IPS-20b (cell line): Measurements from ENCODE around the gene NME7.
"Not testable (repeated sequence)": the region's sequence is repeated elsewhere in the genome, so short reads cannot be mapped to it uniquely, and the experiment has no call there.

Experiments
- H3K27ac ChIP-seq: one replicate; pipeline ENCODE4 v1.5.1; 2013; ENCODE audit warnings: low read length
- H3K27me3 ChIP-seq: 2 replicates; pipeline ENCODE4 v1.6.1; 2013; ENCODE audit warnings: mild to moderate bottlenecking, low read length, inconsistent platforms; ENCODE audit not compliant: insufficient read depth
- H3K36me3 ChIP-seq: 2 replicates; pipeline ENCODE4 v1.6.1; 2013; ENCODE audit warnings: low read depth, mild to moderate bottlenecking, inconsistent platforms, low read length, moderate library complexity; ENCODE audit not compliant: insufficient read depth
- H3K4me1 ChIP-seq: 2 replicates; pipeline ENCODE4 v1.6.1; 2013; ENCODE audit warnings: mild to moderate bottlenecking, control low read depth, inconsistent platforms, low read length, moderate library complexity; ENCODE audit not compliant: insufficient read depth
- H3K4me3 ChIP-seq: 2 replicates; pipeline ENCODE4 v1.5.1; 2013; ENCODE audit warnings: mild to moderate bottlenecking, low read length, inconsistent platforms
- H3K9ac ChIP-seq: 2 replicates; pipeline ENCODE4 v1.6.1; 2013; ENCODE audit warnings: low read depth, mild to moderate bottlenecking, inconsistent platforms, low read length, moderate library complexity
- H3K9me3 ChIP-seq: 2 replicates; pipeline ENCODE4 v1.6.1; 2013; ENCODE audit warnings: mild to moderate bottlenecking, low read depth, low read length, inconsistent platforms; ENCODE audit not compliant: insufficient read depth

NME7 gene

GRCh38 chr1:169179431-169179830 lies 188.2 kb downstream of the NME7 start:
- H3K4me3 ChIP-seq, H3K4me1 ChIP-seq, H3K27me3 ChIP-seq, H3K36me3 ChIP-seq, H3K9me3 ChIP-seq, H3K27ac ChIP-seq, H3K9ac ChIP-seq: not testable (repeated sequence)

DNA sequence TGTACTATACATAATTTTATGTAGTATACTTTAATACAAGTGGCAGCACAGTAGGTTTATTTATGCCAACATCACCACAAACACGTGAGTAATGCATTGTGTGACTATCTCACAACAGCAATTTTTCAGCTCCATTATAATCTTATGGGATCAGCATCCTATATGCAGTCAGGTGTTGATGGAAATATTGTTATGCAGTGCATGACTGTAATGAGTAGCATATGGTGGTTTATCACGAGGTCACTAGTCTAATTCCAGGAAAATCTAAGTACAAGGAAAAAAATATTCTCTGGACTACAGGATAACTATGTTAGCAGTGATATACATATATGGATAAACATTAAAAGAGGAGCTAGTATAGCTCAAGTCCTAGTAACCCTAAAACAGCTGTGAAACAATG lies 192.1 kb downstream of the NME7 start:
- Histone ChIP-seq H3K9me3 (no peaks in the 10 kb centered on the region), H3K36me3 (no peaks in the 10 kb centered on the region), H3K9ac (no peak overlapping the region), H3K27ac (no peak overlapping the region), H3K4me3 (no peak overlapping the region), H3K27me3 (no peaks in the 10 kb centered on the region), H3K4me1 (no peaks in the 10 kb centered on the region)

DNA sequence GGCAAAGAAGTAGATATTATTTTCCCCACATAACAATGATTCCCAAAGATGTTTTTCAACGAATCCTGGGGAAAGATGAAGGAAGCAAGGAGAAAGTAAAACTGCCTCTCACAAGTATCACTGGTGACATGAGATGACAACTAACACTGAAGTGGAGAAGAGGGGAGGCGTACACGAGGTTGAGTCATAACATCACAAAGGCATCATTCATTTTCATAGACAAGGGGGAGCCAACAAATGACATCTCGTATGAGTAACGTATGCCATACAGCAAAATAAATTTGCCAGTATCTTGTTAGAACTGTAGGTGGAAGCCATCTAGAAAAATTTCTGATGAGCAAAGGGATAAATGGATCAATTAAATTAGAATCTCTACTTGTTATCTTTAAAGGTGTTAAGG lies 204.5 kb downstream of the NME7 start:
- peaks cover 3% of the 10 kb centered on the region; the same call in 1 of the 2 replicates for H3K4me1 ChIP-seq
- H3K27me3 ChIP-seq = no peaks in the 10 kb centered on the region
- H3K4me3 ChIP-seq = no peak overlapping the region
- no peak overlapping the region for H3K9ac ChIP-seq
- no peaks in the 10 kb centered on the region for H3K36me3 ChIP-seq
- no peaks in the 10 kb centered on the region for H3K9me3 ChIP-seq
- no peak overlapping the region for H3K27ac ChIP-seq

DNA sequence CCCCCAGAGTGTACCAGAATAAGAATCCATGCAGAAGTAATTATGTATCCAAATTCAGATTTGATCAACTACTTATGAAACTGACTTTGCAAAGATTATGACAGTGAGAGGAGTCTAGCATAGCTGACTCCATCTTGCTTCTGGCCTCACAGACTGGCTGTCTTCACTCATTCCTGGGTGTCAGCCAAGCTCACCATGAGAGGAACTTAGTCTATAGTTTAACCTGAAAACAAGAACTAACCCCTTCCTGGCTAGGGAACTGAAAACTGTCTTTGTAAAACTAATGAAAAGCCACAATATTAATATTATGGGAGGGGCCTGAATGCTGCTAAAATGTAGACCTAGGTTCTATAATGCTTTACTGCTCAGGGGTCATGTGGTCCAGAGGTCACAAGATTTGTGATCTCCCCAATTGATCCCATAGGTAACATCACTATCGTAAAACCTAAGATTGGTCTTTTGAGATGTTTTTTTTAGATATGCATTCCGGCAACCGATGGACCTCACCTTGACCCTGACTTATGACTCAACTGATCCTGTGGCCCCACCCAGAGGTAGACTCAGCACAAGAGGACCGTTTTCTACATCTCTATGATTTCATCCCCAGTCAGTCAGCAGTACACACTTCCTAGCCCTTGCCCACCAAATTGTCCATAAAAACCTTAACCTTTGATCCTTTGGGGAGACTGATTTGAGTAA lies 206.0 kb downstream of the NME7 start:
- no peaks in the 10 kb centered on the region for H3K9me3 ChIP-seq
- H3K36me3 ChIP-seq = no peaks in the 10 kb centered on the region
- no peaks in the 10 kb centered on the region for H3K27me3 ChIP-seq
- no peak overlapping the region for H3K27ac ChIP-seq
- no peak overlapping the region for H3K4me3 ChIP-seq
- peaks cover 3% of the 10 kb centered on the region; the same call in 1 of the 2 replicates for H3K4me1 ChIP-seq
- H3K9ac ChIP-seq = no peak overlapping the region

DNA sequence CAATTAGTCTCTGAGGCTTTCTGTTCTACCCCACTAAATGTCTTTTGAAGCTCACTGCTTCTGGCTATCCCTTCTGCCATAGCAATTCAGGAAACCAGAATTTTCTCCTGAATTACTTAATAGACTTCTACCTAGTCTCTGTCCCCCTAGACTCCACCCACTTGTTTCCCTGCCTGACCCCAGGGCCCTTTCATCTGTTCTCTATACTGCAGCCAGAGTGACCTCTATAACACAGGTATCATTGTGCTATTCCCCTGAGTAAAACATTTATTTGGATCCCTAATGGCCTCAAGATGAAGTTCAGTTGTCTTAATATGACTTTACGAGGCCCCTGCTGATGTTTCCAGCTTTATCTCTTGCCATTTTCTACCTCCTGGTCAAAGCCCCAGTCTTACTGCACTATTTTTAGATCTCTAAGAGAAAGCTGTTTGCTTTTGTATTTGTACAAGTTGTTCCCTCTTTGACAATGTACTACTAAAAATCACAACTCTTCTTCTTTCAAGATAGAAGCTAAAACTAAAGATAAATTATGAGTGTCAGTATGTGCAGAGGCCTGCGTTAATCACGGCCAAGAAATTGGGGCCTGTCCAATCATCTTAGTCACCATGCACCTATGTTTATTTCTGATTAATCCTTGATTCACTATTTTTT lies 206.6 kb downstream of the NME7 start:
- H3K4me1 ChIP-seq = peaks cover 3% of the 10 kb centered on the region; the same call in 1 of the 2 replicates
- no peaks in the 10 kb centered on the region for H3K9me3 ChIP-seq
- no peak overlapping the region for H3K27ac ChIP-seq
- H3K9ac ChIP-seq = no peak overlapping the region
- no peaks in the 10 kb centered on the region for H3K36me3 ChIP-seq
- no peaks in the 10 kb centered on the region for H3K27me3 ChIP-seq
- H3K4me3 ChIP-seq = no peak overlapping the region

DNA sequence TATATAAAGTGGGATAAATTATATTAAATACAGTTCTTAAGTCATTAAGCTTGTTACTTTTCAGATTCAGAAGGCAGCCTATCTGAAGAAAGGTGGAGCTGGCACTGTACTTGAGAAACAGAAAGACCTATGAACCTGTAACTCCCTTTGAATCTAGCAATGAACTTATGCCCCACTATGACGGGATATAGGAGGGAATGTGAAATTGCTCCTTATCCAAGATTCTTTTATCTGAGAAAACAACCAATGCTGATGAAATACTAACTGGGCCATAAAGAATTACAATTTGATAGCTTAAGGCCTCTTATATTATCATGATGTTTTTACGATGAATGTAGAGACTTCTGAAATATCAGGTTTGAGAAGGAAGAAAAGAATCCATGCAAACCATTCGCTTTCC lies 211.0 kb downstream of the NME7 start:
- no peak overlapping the region for H3K9ac ChIP-seq
- H3K27me3 ChIP-seq = no peaks in the 10 kb centered on the region
- H3K9me3 ChIP-seq = no peaks in the 10 kb centered on the region
- H3K4me3 ChIP-seq = no peak overlapping the region
- no peaks in the 10 kb centered on the region for H3K36me3 ChIP-seq
- no peak overlapping the region for H3K27ac ChIP-seq
- H3K4me1 ChIP-seq = peaks cover 3% of the 10 kb centered on the region; the same call in 1 of the 2 replicates

GRCh38 chr1:169155675-169156074 lies 211.9 kb downstream of the NME7 start:
- H3K4me3 ChIP-seq = no peak overlapping the region
- no peak overlapping the region for H3K27ac ChIP-seq
- H3K36me3 ChIP-seq = no peaks in the 10 kb centered on the region
- peaks cover 3% of the 10 kb centered on the region; the same call in 1 of the 2 replicates for H3K4me1 ChIP-seq
- H3K9ac ChIP-seq = no peak overlapping the region
- no peaks in the 10 kb centered on the region for H3K27me3 ChIP-seq
- H3K9me3 ChIP-seq = no peaks in the 10 kb centered on the region

GRCh38 chr1:169151338-169151837 lies 216.2 kb downstream of the NME7 start:
- H3K27me3 ChIP-seq = no peaks in the 10 kb centered on the region
- H3K4me1 ChIP-seq = no peaks in the 10 kb centered on the region
- no peak overlapping the region for H3K9ac ChIP-seq

GRCh38 chr1:169150641-169151337 lies 216.8 kb downstream of the NME7 start:
- no peaks in the 10 kb centered on the region for H3K27me3 ChIP-seq
- no peaks in the 10 kb centered on the region for H3K36me3 ChIP-seq
- no peak overlapping the region for H3K4me3 ChIP-seq
- H3K4me1 ChIP-seq = no peaks in the 10 kb centered on the region
- no peaks in the 10 kb centered on the region for H3K9me3 ChIP-seq
- no peak overlapping the region for H3K27ac ChIP-seq
- H3K9ac ChIP-seq = no peak overlapping the region

More at GRCh38 chr1:169151338-169151837, 216.2 kb downstream of the NME7 start:
- no peaks in the 10 kb centered on the region for H3K9me3 ChIP-seq
- H3K27ac ChIP-seq = no peak overlapping the region
- no peaks in the 10 kb centered on the region for H3K36me3 ChIP-seq
- H3K4me3 ChIP-seq = no peak overlapping the region

- Histone ChIP-seq H3K36me3 (no peaks in the 10 kb centered on the region), H3K9ac (no peak overlapping the region), H3K27me3 (no peaks in the 10 kb centered on the region), H3K9me3 (no peaks in the 10 kb centered on the region), H3K4me1 (no peaks in the 10 kb centered on the region), H3K4me3 (no peak overlapping the region), H3K27ac (no peak overlapping the region)
Measured at GRCh38 chr1:169149555-169150286, 217.9 kb downstream of the NME7 start.

DNA sequence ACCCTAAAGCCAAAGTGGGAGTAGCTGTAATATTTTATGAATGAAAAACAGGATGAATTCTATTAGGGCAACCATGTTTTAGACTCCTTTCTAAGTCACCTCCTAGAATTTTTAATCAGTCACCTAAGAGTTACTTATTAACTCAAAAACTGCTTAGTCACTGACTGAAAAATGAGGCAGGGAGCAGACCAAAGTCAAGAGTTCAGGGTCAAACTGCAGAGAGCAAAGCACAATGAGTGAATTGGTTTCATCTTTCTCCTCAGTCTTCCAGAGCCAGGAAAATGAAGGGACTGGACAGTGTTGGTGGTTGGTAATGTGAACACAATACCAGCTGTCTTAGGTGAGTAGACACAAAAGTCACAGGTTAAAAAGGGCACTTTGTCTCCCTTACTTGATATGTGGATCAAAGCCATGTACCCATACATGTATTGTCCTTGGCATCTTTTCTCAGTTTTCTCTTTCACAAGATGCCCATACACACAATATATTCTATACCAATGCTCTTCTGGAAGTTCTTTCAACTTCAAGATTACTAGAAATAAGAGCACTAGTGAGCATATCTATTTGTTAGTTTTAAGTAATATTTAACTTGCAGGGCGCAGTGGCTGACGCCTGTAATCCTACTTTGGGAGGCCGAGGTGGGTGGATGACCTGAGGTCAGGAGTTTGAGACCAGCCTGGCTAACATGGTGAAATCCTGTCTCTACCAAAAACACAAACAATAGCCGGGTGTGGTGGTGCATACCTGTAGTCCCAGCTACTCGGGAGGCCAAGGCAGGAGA lies 218.9 kb downstream of the NME7 start:
- H3K27ac ChIP-seq = no peak overlapping the region
- no peak overlapping the region for H3K9ac ChIP-seq
- no peak overlapping the region for H3K4me3 ChIP-seq
- H3K4me1 ChIP-seq = no peaks in the 10 kb centered on the region
- H3K9me3 ChIP-seq = no peaks in the 10 kb centered on the region
- no peaks in the 10 kb centered on the region for H3K36me3 ChIP-seq
- H3K27me3 ChIP-seq = no peaks in the 10 kb centered on the region
